GM23338 (cell line): ENCODE measurements around the gene SALL2. TPM values are rescaled to one million over a fixed set of nuclear protein-coding genes. Genes with fewer than 3 reads are reported as not detected.

Source experiments
- ATAC-seq: fragments of 200-7000 bp; cut with Tn5 transposase; 3 replicates; pipeline ENCODE4 v1.9.1; 2020
- DNase-seq: peaks from one replicate; pipeline ENCODE4 v3.0.0-alpha.2; 2015; ENCODE audit warnings: low spot score
- H2AFZ ChIP-seq: fragments of 200-600 bp; sonication (generic); 2 replicates; pipeline ENCODE4 v1.8.0; 2016; ENCODE audit warnings: antibody characterized with exemption, mild to moderate bottlenecking, moderate library complexity
- H3F3A ChIP-seq: fragments of 200-600 bp; sonication (generic); replicated peaks from 2 replicates; pipeline ENCODE4 v1.8.0; 2017; ENCODE audit warnings: antibody characterized with exemption, mixed run types, low read depth
- H3K27ac ChIP-seq: fragments of 200-600 bp; sonication (generic); 2 replicates; pipeline ENCODE4 v1.6.1; 2016; ENCODE audit warnings: low read depth
- H3K27me3 ChIP-seq: fragments of 200-600 bp; sonication (generic); 2 replicates; pipeline ENCODE4 v1.8.0; 2016; ENCODE audit warnings: mild to moderate bottlenecking, mixed run types, moderate library complexity; ENCODE audit not compliant: insufficient read depth
- H3K36me3 ChIP-seq: fragments of 200-600 bp; sonication (generic); 2 replicates; pipeline ENCODE4 v1.8.0; 2016; ENCODE audit warnings: mild to moderate bottlenecking; ENCODE audit not compliant: insufficient read depth
- H3K4me1 ChIP-seq: fragments of 200-600 bp; sonication (generic); 2 replicates; pipeline ENCODE4 v1.8.0; 2016; ENCODE audit warnings: mild to moderate bottlenecking, moderate library complexity; ENCODE audit not compliant: insufficient read depth
- H3K4me2 ChIP-seq: fragments of 200-600 bp; sonication (generic); 2 replicates; pipeline ENCODE4 v1.7.1; 2017; ENCODE audit warnings: mixed run types
- H3K4me3 ChIP-seq: fragments of 200-600 bp; sonication (generic); 2 replicates; pipeline ENCODE4 v1.6.1; 2016; ENCODE audit warnings: mixed run types
- H3K79me2 ChIP-seq: fragments of 200-600 bp; sonication (generic); replicated peaks from 2 replicates; pipeline ENCODE4 v1.8.0; 2017; ENCODE audit warnings: mild to moderate bottlenecking; ENCODE audit not compliant: insufficient read depth
- H3K9me2 ChIP-seq: fragments of 200-600 bp; sonication (generic); 2 replicates; pipeline ENCODE4 v1.8.0; 2017; ENCODE audit not compliant: insufficient read depth
- H4K20me1 ChIP-seq: fragments of 200-600 bp; sonication (generic); replicated peaks from 2 replicates; pipeline ENCODE4 v1.8.0; 2017; ENCODE audit warnings: mild to moderate bottlenecking; ENCODE audit not compliant: insufficient read depth
- H3K27ac Mint-ChIP-seq: 2 replicates; pipeline ENCODE4 v1.8.0; 2020; ENCODE audit warnings: inconsistent platforms, mild to moderate bottlenecking, moderate library complexity, mixed read lengths
- H3K27me3 Mint-ChIP-seq: 3 replicates; pipeline ENCODE4 v1.8.0; 2022; ENCODE audit warnings: low read depth, mild to moderate bottlenecking, moderate library complexity, mixed read lengths, inconsistent platforms; ENCODE audit not compliant: insufficient read depth, poor library complexity
- H3K36me3 Mint-ChIP-seq: 3 replicates; pipeline ENCODE4 v1.8.0; 2021; ENCODE audit warnings: low read depth, mild to moderate bottlenecking, inconsistent platforms, moderate library complexity, mixed read lengths
- H3K4me1 Mint-ChIP-seq: 3 replicates; pipeline ENCODE4 v1.8.0; 2020; ENCODE audit warnings: mild to moderate bottlenecking, inconsistent platforms, mixed read lengths
- H3K4me3 Mint-ChIP-seq: 3 replicates; pipeline ENCODE4 v1.8.0; 2021; ENCODE audit warnings: moderate library complexity, mild to moderate bottlenecking, inconsistent platforms, mixed read lengths
- H3K9me3 Mint-ChIP-seq: 3 replicates; pipeline ENCODE4 v1.8.0; 2020; ENCODE audit warnings: moderate library complexity, mild to moderate bottlenecking, inconsistent platforms, mixed read lengths
- CREB1 ChIP-seq: fragments of 250-450 bp; sonication (Bioruptor Pico); IDR thresholded peaks from 2 replicates; pipeline ENCODE4 v1.5.0; 2020; ENCODE audit warnings: low read depth, mild to moderate bottlenecking, moderate library complexity
- CTCF ChIP-seq, 2 experiments: fragments of 200-600 bp in 1 of 2; sonication (generic) in 1 of 2; conservative IDR thresholded peaks; 2 replicates each; pipeline versions ENCODE4 v1.5.1 to v1.6.1; 2016 to 2017; ENCODE audit warnings: antibody characterized with exemption in 2 of 2, low read depth in 2 of 2, mild to moderate bottlenecking in 2 of 2, moderate library complexity in 1 of 2
- ETS1 ChIP-seq: IDR thresholded peaks from 2 replicates; pipeline ENCODE4 v1.6.1; 2016; ENCODE audit warnings: antibody characterized with exemption
- EZH2 ChIP-seq: fragments of 200-600 bp; sonication (generic); IDR thresholded peaks from one replicate; pipeline ENCODE4 v1.8.0; 2017; ENCODE audit warnings: antibody characterized with exemption, mild to moderate bottlenecking, low read depth; ENCODE audit not compliant: unreplicated experiment
- EZH2phosphoT487 ChIP-seq: fragments of 200-600 bp; sonication (generic); IDR thresholded peaks from one replicate; pipeline ENCODE4 v1.8.1; 2018; ENCODE audit warnings: antibody characterized with exemption; ENCODE audit not compliant: unreplicated experiment
- JUNB ChIP-seq: IDR thresholded peaks from one replicate; pipeline ENCODE4 v1.6.1; 2016; ENCODE audit warnings: antibody characterized with exemption; ENCODE audit not compliant: unreplicated experiment
- NANOG ChIP-seq: IDR thresholded peaks from 2 replicates; pipeline ENCODE4 v1.6.1; 2016; ENCODE audit warnings: antibody characterized with exemption, borderline replicate concordance
- POLR2AphosphoS5 ChIP-seq: IDR thresholded peaks from 2 replicates; pipeline ENCODE4 v1.6.1; 2016; ENCODE audit warnings: antibody characterized with exemption, low read depth
- REST ChIP-seq: IDR thresholded peaks from one replicate; pipeline ENCODE4 v1.6.1; 2018; ENCODE audit warnings: antibody characterized with exemption; ENCODE audit not compliant: unreplicated experiment
- STAT1 ChIP-seq: IDR thresholded peaks from one replicate; pipeline ENCODE4 v1.6.1; 2016; ENCODE audit warnings: antibody characterized with exemption; ENCODE audit not compliant: unreplicated experiment
- ZNF114 ChIP-seq: fragments of 250-450 bp; sonication (Bioruptor Pico); IDR thresholded peaks from 2 replicates; pipeline ENCODE4 v1.5.0; 2020; ENCODE audit warnings: mild to moderate bottlenecking, moderate library complexity
- ZNF331 ChIP-seq: fragments of 250-450 bp; sonication (Bioruptor Pico); IDR thresholded peaks from 2 replicates; pipeline ENCODE4 v1.5.0; 2020; ENCODE audit warnings: low read depth, mild to moderate bottlenecking, moderate library complexity
- ZNF462 ChIP-seq: fragments of 250-450 bp; sonication (Bioruptor Pico); IDR thresholded peaks from 2 replicates; pipeline ENCODE4 v1.5.0; 2020; ENCODE audit warnings: mild to moderate bottlenecking, moderate library complexity
- polyA plus RNA-seq: library from polyadenylated mRNA; unstranded; fragments of >200 nt; fragmentation: Nextera tagmentation; extraction: Ambion mirVana; gene quantifications from 2 replicates; pipeline ENCODE4 v1.2.1, GENCODE V29; 2016
- total RNA-seq: library from RNA; depleted of rRNA; stranded (reverse); fragments of >200 nt; shearing (Covaris generic); gene quantifications from 2 replicates; pipeline ENCODE4 v1.2.3, GENCODE V29; 2014

SALL2 gene
- total and polyA plus RNA-seq, 2 experiments from 2014 or later = 121 to 281 TPM

GRCh38 chr14:21534576-21534975 is 8.4 kb upstream of the SALL2 start:
- peaks cover 51% of the 10 kb centered on the region for H3K4me1 Mint-ChIP-seq

More at GRCh38 chr14:21534576-21534975, 8.4 kb upstream of the SALL2 start:
- Histone ChIP-seq H3K36me3 (no peaks in the 10 kb centered on the region), H3K27ac (peak overlapping the region; percentile 95), H3K27me3 (no peaks in the 10 kb centered on the region), H3K4me1 (peaks cover 58% of the 10 kb centered on the region), H3K4me2 (peak overlapping the region; percentile 86), H3K4me3 (peak overlapping the region; percentile 84), H3K9me2 (no peaks in the 10 kb centered on the region), H4K20me1 (no peaks in the 10 kb centered on the region), H2AFZ (no peak overlapping the region), H3F3A (peaks cover 12% of the 10 kb centered on the region; the same call in 1 of the 2 replicates), H3K79me2 (peaks cover 89% of the 10 kb centered on the region)
- peaks cover 43% of the 10 kb centered on the region for H3K36me3 Mint-ChIP-seq
- peak; percentile 88 for DNase-seq
- H3K9me3 Mint-ChIP-seq = no peaks in the 10 kb centered on the region; the same call in 1 of the 3 replicates
- peak overlapping the region; percentile 99 for H3K4me3 Mint-ChIP-seq
- ATAC-seq = peak; percentile 79
- H3K27ac Mint-ChIP-seq = peak overlapping the region; percentile 99
- TF ChIP-seq STAT1 (no peak), NANOG (no peak; the same call in 1 of the 2 replicates), REST (peak; percentile 24), EZH2 (no peak), JUNB (no peak), CREB1 (CRISPR knock-in tag) (0 out of 2 replicates have a peak, but pooled peaks have one; percentile 14), EZH2phosphoT487 (no peak), CTCF (conservative IDR thresholded peaks at IDR 0.05; ENCODE audit: low read depth in 2 of 2) (no peak), POLR2AphosphoS5 (peak; percentile 68), ZNF331 (no peak), ZNF114 (CRISPR knock-in tag) (no peak), ZNF462 (CRISPR knock-in tag) (peak; percentile 90), ETS1 (peak; percentile 87)
- peaks cover 21% of the 10 kb centered on the region for H3K27me3 Mint-ChIP-seq
